ENCODE results near the gene ZNF248.

DNA sequence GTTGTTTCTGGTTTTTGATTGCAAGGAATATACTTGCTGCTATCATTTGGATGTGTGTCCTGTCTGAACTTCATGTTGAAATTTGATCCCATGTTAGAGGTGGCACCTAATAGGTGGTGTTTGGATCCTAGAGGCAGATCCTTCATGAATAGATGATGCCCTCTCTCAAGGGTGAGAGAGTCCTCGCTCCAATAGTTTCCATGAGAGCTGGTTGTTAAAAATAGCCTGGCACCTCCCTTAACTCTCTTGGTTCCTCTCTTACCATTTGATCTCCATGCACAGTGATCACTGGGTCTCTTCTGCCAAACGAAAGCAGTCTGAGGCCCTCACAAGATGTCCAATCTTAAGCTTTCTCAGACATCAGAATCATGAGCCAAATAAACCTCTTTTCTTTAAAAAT lies 49.0 kb upstream of the ZNF248 start:
- TF ChIP-seq, protein P1, sequence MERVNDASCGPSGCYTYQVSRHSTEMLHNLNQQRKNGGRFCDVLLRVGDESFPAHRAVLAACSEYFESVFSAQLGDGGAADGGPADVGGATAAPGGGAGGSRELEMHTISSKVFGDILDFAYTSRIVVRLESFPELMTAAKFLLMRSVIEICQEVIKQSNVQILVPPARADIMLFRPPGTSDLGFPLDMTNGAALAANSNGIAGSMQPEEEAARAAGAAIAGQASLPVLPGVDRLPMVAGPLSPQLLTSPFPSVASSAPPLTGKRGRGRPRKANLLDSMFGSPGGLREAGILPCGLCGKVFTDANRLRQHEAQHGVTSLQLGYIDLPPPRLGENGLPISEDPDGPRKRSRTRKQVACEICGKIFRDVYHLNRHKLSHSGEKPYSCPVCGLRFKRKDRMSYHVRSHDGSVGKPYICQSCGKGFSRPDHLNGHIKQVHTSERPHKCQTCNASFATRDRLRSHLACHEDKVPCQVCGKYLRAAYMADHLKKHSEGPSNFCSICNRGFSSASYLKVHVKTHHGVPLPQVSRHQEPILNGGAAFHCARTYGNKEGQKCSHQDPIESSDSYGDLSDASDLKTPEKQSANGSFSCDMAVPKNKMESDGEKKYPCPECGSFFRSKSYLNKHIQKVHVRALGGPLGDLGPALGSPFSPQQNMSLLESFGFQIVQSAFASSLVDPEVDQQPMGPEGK (CRISPR knock-in tag; IDR thresholded peaks at IDR 0.05; ENCODE audit: borderline replicate concordance) = no peak
- TF ChIP-seq ZC3H10 (CRISPR knock-in tag; IDR thresholded peaks at IDR 0.05) (no peak), TCF4 (CRISPR knock-in tag; IDR thresholded peaks at IDR 0.05; ENCODE audit: borderline replicate concordance) (no peak), TOX (CRISPR knock-in tag; IDR thresholded peaks at IDR 0.05; ENCODE audit: borderline replicate concordance) (no peak), BACH2 (CRISPR knock-in tag; IDR thresholded peaks at IDR 0.05; ENCODE audit: borderline replicate concordance) (no peak), SNAI2 (CRISPR knock-in tag; IDR thresholded peaks at IDR 0.05) (no peak)
